22Rv1 (cell line): ENCODE measurements around the gene HEG1.

Experiments
- CTCF ChIP-seq: fragments of 450-650 bp; IDR thresholded peaks from 2 replicates; pipeline ENCODE4 v1.5.1; 2017; ENCODE audit warnings: mild to moderate bottlenecking
- ZFX ChIP-seq: fragments of 450-650 bp; IDR thresholded peaks from 2 replicates; pipeline ENCODE4 v1.6.1; 2017; ENCODE audit warnings: antibody characterized with exemption, borderline replicate concordance

DNA sequence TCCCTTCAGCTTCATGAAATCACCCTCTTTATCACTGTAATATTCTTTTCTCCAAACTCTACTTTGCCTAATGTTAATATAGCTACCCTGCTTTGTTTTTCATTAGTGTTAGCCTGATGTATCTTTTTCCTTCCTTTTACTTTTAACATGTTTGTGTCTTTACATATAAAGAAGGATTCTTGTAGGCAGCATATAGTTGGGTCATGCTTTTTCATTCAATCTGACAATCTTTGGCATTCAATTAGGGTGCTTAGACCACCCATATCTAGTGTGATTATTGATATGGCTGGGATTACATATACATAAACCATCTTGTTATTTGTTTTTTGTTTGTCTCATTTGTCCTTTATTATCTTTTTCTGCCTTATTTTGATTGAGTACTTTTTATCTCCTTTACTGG, 34.9 kb upstream of the HEG1 start:
- no peak for TF ChIP-seq CTCF
- no peak for TF ChIP-seq ZFX
